IMR-90 (cell line): ENCODE measurements around the gene AAGAB.

Experiments used
- MXI1 ChIP-seq: IDR thresholded peaks from 2 replicates; pipeline ENCODE4 v1.6.1; 2012; ENCODE audit warnings: low read depth, mild to moderate bottlenecking, low read length, moderate library complexity, borderline replicate concordance
- POLR2A ChIP-seq: IDR thresholded peaks from 2 replicates; pipeline ENCODE4 v1.6.1; 2012; ENCODE audit warnings: mild to moderate bottlenecking, low read depth, low read length
- TF ChIP-seq, protein P1 (sequence below): conservative IDR thresholded peaks from 2 replicates; pipeline ENCODE4 v1.5.1; 2012; ENCODE audit warnings: mild to moderate bottlenecking, low read depth, low read length, improper control_type of control experiment
- TF ChIP-seq, protein P2 (sequence below): fragments of 150-350 bp; IDR thresholded peaks from 2 replicates; pipeline ENCODE4 v1.6.1; 2017; ENCODE audit warnings: mild to moderate bottlenecking, antibody characterized with exemption, low read length, low read depth

DNA sequence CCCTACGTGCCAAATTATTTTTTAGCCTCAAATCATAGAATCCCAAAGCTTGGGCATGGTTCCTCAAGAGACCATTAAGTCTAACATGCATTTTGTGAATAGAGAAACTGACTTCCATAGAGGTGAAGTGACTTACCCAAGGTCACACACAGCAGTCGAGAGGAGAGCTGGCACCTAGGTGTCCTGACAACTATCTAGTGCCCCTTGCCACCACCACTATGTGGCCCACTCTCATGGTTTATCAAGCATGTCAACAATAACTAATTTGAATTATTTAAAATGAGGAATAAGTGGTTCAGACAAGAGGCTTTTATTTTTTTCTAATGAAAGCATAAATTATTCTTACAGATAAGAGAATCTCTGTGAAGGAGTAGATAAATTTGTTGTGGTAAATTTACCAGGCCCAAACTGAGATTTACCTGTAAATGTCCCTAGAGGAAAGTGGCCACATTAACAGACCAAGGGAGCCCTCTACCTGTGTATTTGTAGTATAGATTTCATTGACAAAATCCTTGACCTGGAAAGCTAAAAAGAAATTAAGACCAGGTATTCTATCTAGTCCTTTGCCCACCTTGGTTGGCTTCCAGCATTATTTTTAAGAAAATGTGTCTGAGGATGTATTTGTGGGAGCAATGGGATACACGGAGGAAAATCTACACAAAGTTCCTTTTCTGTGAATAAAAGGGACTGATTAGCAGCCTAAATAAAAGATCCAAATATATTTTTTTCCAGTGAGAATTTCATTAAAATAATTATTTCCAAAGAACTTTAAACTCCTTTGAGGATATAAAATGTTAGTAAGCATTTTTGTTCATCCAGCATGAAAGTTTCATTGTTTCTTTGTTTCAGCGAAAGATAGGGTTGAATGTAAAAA lies 49.3 kb upstream of the AAGAB start:
- TF ChIP-seq, protein P1, sequence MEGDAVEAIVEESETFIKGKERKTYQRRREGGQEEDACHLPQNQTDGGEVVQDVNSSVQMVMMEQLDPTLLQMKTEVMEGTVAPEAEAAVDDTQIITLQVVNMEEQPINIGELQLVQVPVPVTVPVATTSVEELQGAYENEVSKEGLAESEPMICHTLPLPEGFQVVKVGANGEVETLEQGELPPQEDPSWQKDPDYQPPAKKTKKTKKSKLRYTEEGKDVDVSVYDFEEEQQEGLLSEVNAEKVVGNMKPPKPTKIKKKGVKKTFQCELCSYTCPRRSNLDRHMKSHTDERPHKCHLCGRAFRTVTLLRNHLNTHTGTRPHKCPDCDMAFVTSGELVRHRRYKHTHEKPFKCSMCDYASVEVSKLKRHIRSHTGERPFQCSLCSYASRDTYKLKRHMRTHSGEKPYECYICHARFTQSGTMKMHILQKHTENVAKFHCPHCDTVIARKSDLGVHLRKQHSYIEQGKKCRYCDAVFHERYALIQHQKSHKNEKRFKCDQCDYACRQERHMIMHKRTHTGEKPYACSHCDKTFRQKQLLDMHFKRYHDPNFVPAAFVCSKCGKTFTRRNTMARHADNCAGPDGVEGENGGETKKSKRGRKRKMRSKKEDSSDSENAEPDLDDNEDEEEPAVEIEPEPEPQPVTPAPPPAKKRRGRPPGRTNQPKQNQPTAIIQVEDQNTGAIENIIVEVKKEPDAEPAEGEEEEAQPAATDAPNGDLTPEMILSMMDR, result peak; percentile 59
- TF ChIP-seq POLR2A (no peak), MXI1 (no peak)
- TF ChIP-seq, protein P2, sequence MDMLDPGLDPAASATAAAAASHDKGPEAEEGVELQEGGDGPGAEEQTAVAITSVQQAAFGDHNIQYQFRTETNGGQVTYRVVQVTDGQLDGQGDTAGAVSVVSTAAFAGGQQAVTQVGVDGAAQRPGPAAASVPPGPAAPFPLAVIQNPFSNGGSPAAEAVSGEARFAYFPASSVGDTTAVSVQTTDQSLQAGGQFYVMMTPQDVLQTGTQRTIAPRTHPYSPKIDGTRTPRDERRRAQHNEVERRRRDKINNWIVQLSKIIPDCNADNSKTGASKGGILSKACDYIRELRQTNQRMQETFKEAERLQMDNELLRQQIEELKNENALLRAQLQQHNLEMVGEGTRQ, result no peak
